Suprapubic skin (tissue), 3 donors: ENCODE results near the gene FTSJ3.

ENCODE experiments used
- CTCF ChIP-seq, 2 donors: fragments of 200-600 bp in 1 of 2; fragments of 450-650 bp in 1 of 2; sonication (generic) in 1 of 2; IDR thresholded peaks; one replicate each; pipeline ENCODE4 v1.5.1; 2016 to 2019; ENCODE audit warnings: antibody characterized with exemption in 2 of 2, mild to moderate bottlenecking in 1 of 2, moderate library complexity in 1 of 2
- POLR2AphosphoS5 ChIP-seq, 3 donors: sonication (generic); formaldehyde crosslinking; IDR thresholded peaks; one replicate each; pipeline ENCODE4 v1.6.1; 2017; ENCODE audit warnings: antibody characterized with exemption in 3 of 3

- no peak for TF ChIP-seq CTCF (IDR thresholded peaks at IDR 0.05)
- no peak for TF ChIP-seq POLR2AphosphoS5 (IDR thresholded peaks at IDR 0.05)
Measured at GRCh38 chr17:63835167-63835720, 7.8 kb upstream of the FTSJ3 start.
